HK-2 (cell line): ENCODE measurements around the gene CUX1.
"Not testable (repeated sequence)": the region's sequence is repeated elsewhere in the genome, so short reads cannot be mapped to it uniquely, and the experiment has no call there.

Experiments
- DNase-seq: peaks from one replicate; pipeline ENCODE4 v3.0.0-alpha.2; 2018; ENCODE audit not compliant: unreplicated experiment

Gene CUX1

DNA sequence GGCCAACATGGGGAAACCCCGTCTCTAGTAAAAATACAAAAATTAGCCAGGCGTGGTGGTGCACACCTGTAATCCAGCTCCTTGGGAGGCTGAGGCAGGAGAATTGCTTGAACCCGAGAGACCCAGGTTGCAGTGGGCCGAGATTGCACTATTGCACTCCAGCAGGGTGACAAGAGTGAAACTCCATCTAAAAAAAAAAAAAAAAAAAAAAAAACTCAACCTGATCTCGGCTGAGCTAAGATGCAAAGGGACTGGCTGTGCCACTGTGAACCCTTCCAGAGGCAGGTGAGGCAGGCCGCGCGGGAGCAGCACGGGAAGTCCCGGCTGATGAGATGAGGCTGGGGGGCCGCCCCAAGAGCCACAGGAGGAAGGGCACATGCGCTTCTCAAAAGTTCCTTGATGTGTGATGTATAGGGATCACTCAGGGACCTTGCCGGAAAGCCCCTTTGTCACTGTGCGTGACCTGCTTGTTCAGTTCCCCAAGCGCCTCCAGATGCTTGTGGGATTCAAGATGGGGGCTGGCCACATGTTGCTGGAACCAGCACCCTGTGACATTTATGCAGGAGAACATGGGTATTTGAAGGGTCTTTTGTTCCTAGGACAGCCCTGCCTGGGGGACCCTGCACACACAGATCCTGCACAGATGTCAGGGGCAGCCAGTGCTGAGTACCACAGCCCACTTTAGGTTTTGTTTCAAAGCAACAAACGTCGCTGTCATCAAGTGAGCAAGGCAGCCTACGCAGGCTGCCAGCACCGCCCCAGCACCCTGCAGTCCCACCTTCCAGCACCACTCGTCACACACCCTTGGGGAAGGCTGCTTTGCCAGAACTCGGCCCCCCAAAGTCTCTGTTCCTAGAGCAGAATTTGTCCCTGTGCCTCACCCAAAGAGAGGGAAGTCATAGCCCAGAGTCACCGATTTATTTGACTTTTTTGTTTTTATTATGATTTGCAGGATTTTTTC, 394.4 kb downstream of the CUX1 start:
- no peak for DNase-seq

DNA sequence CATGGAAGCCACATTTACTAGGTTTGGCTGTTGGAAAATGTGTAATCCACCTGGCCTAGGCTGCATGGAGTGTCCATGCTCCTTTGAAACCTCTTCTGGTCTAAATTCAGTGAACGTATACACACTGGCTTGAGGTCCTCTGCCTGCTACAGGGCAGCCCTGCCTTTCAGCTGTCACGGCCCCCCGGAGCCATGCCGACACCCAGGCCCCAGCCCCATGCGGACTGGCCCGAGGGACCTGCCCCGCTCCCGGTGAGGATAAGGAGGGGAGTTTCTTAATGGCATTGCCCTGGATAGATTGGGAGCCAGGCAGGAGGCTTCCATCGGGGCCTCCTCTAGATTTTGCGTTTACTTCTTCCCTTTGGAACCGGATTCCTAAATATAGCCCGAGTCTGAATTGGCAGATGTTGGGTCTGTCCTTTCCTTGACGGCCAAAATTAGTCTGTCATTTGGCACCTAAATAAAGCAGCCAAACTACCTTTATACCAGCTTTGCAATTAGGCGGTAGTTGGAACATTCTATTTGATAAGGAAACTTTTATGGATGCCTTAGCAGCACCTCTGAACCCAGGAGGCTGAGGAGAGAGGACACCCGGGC, 397.1 kb downstream of the CUX1 start:
- no peak for DNase-seq

DNA sequence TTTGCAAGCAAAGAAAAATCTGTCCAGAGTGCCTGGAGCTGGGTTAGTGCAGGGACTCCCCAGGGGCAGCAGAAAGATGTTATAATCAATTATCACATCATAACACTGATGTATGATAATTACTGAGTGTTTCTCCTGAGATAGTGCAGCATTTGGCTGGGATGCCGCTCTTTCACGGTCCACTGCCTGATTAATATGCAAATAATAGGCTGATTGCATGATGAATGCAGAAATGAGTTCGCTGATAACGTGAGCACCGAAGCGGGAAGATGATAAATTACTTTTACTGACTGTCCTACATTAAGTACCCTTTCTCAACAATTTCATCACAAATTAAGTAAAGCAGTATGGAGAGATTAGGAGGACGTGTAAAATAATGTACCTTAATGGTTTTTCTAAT, 397.8 kb downstream of the CUX1 start:
- DNase-seq: no peak

DNA sequence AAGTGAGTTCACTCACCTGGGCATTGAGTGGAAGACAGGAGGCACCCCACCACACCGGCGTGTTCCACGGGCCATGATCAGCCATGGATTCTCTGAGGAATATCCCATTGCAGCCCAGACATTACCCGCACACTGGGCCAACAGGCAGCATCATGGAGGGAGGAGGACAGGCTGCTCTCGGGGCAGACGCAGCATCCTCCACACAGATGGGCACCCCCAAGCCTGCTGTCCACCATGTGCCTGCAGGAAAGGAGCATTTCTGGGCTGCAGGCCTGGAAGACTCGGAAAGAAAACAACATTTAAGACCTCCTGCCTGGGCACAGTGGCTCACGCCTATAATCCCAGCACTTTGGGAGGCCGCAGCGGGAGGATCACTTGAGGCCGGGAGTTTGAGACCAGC, 398.3 kb downstream of the CUX1 start:
- DNase-seq: no peak

DNA sequence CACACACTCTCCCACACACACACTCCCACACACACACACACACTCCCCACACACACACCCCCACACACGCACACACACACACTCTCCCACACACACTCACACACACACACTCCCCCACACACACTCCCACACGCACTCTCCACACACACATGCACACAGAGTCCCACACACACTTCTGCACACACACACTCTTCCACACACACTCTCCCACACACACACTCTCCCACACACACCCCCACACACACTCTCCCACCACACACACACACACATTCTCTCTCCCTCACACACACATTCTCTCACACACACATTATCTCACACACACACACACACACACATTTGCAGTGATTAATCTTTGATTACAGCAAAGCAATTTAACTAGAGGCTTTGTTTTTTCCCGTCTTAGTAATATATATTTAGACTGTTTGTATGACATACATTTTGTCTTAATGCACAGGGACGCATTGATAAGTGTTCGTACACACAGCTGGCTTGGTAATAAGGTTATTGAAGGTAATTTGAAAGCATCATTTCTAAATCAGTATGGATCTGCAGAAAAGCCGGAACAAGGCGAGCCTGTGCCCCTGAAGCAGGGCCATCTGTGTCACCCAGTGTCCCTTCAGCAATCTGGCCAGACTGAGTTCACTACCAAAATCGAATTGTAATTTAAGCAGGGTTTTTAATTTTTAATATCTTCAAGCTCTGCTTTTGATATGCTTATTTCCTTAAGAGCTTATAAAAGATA, 399.3 kb downstream of the CUX1 start:
- DNase-seq: no peak

DNA sequence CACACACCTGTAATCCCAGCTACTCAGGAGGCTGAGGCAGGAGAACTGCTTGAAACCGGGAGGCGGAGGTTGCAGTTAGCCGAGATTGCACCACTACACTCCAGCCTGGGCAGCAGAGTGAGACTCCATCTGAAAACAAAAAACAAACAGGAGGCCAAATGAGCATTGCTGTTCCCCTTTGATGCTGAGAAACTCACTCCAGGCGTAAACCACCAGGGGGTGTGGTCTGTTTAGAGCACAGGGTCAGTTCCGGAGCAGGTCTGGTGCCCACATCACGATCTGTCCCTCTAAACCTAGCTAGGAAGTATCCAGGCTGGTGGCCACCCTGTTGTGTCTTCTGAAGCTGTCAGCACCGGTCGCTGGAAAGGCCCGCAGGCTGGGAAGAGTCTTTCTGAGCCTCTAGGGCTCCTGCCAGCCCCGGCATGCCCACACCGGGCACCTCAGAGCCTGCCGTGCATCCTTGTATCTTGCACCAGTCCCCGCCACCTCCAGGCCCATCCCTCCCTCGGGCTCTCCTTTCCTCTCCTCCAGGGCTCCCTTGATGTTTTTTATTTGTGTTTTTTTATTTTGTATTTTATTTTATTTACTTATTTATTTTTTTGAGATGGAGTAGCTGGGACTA, 402.9 kb downstream of the CUX1 start:
- no peak for DNase-seq

DNA sequence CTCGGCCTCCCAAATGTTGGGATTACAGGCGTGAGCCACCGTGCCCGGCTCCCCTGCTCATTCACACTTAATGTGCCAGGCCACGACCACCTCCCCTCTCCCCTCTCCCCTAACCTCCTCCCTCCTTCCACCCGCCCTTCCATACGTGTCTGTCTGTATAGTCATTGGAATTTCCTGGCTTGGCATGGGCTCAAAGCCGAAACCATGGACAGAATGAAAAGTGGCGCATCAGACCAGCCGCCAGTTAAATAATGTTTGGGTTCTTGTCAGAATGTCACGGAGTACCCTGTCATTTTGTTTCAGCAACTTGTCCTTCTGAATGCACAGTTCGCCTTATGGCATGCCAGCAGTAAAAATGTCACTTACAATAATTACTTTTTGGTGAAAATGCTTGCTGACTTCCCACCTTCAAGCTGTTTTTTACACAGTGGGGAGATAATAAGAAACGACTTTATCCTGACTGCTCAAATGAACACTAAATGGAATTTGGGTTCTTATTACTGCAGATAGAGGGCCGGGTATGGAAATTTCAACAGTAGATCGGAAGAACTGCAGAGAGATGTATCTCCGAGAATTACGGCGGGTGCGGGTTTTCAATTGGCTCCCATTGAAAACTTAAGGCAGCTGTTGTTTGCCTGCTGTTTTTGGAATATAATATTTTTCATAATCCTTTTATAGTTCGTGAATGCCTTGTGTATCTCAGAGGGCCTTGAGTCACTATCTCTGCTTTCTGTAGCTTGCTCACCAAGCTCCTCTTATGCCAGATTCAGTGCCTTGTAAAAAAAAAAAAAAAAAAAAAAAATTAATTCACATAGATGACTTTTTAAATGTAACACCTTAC, 403.8 kb downstream of the CUX1 start:
- DNase-seq: no peak

DNA sequence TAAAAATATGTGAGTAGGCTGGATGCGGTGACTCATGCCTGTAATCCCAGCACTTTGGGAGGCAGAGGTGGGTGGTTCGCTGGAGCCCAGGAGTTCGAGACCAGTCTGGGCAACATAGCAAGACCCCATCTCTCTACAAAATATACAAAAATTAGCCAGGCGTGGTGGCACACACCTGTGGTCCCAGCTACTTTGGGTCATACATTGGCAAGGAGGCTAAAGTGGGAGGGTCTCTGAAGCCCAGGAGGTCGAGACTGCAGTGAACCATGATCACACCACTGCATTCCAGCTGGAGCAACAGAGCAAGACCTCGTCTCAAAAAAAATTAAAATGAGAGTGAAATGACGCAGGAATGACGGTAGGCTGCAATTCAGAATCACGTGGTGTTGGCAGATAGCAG, 404.5 kb downstream of the CUX1 start:
- DNase-seq: no peak

DNA sequence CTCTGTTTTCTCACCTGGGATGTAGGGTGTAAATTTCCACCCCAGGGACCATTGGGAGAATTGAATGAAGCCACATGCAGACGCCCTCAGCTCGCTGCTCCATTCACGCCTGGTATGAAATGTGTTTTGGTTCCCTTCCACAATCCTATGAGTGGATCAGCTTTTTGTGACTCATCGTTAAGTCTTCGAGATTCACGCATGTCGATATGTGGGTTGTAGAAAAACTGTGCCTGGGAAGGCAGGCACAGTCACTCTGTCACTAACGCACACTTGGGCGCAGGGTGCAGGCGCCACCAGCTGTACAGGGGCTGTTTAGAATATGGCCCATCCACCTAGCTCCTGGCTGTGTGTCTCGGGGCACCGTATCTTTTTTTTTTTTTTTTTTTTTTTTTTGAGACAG, 405.0 kb downstream of the CUX1 start:
- DNase-seq: no peak

- no peak for DNase-seq
Measured at GRCh38 chr7:102223184-102223583, 405.8 kb downstream of the CUX1 start.

- DNase-seq: no peak
Measured at GRCh38 chr7:102225025-102225424, 407.6 kb downstream of the CUX1 start.

DNA sequence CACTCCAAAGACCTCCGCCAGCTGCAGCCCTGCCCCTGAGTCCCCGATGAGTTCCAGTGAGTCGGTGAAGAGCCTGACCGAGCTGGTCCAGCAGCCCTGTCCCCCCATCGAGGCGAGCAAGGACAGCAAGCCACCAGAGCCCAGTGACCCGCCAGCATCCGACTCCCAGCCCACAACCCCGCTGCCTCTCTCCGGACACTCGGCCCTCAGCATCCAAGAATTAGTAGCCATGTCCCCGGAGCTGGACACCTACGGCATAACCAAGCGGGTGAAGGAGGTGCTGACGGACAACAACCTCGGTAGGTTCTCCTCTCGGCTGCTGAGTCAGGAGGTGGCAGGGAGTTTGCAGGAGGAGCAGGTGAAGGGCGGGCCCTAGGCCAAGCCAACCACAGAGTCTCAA, 409.9 kb downstream of the CUX1 start:
- DNase-seq: no peak

- no peak for DNase-seq
Measured at GRCh38 chr7:102228935-102229334, 411.5 kb downstream of the CUX1 start.

DNA sequence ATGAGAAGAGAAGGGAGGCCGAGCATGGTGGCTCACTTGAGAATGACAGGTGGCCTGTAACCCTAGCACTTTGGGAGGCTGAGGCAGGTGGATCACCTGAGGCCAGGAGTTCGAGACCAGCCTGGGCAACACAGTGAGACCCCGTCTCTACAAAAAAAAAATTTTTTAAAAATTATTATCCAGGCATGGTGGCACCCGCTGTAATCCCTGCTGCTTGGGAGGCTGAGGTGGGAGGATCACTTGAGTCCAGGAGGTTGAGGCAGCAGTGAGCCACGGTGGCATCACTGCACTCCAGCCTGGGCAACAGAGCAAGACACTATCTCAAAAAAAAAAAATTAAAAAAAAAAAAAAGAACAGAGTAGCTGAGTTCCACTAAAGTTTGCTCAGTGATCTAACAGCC, 412.7 kb downstream of the CUX1 start:
- DNase-seq: not testable (repeated sequence)

GRCh38 chr7:102230593-102230992, 413.2 kb downstream of the CUX1 start:
- no peak for DNase-seq

GRCh38 chr7:102232611-102233286, 415.3 kb downstream of the CUX1 start:
- no peak for DNase-seq

- DNase-seq: no peak
Measured at GRCh38 chr7:102234131-102234530, 416.7 kb downstream of the CUX1 start.

DNA sequence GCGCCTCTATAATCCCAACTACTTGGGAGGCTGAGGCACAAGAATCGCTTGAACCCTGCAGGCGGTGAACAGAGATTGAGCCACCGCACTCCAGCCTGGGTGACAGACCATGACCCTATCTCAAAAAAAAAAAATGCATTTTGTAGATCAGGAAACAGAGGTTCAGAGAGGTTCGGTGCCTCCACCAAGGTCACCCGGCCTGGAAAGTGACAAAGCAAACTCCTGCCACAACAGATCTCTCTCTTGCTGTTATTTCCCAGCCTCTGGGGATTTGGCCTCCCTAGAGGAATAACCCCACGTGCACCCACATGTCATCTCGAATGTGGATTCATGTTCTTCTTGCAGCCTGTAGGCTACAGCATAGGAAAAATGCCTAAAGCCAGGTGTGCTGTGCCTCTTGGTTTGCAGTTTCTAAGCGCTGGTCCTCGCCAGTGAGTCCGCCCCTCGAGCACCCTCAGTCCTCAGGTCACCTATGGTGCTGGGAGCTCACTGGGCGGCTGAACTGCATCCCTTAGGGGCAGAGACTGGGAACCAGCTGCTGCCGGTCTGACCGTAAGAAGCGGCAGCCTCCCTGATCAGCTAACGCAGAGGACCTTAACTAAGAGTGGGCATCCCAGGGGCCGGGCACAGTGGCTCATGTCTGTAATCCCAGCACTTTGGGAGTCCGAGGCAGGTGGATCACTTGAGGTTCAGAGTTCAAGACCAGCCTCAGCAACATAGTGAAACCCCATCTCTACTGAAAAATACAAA, 417.6 kb downstream of the CUX1 start:
- DNase-seq: no peak

DNA sequence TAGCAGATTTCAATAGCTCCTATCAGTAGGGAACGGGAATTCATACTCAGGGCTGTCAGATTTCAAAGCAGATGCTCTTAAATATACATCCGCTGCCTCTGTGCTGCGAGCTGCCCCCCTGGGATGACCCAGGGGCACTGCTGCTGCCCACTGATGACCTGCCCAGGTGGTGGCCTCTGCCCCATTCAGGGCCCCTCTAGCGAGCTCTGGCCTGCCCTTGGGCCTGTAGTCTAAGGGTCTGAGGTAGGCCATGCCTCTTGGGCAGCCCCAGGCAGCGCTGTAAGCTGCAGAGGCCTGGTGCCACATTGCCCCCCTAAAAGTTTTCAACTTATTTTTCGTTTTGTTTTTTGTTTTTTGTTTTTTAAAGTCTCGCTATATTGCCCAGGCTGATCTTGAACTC, 418.7 kb downstream of the CUX1 start:
- DNase-seq: no peak
